NT2/D1 (cell line): ENCODE results near the gene MAD1L1.

Source experiments
- SUZ12 ChIP-seq: IDR thresholded peaks from 2 replicates; pipeline ENCODE4 v1.6.1; 2011; ENCODE audit not compliant: insufficient read length, insufficient read depth; ENCODE audit errors: extremely low read depth
- YY1 ChIP-seq: IDR thresholded peaks from 2 replicates; pipeline ENCODE4 v1.6.1; 2011; ENCODE audit not compliant: insufficient read length, insufficient read depth
- ZNF274 ChIP-seq: IDR thresholded peaks from 2 replicates; pipeline ENCODE4 v1.6.1; 2011; ENCODE audit warnings: mild to moderate bottlenecking, low read depth, low read length

GRCh38 chr7:1812509-1813393 is 420.0 kb downstream of the MAD1L1 start:
- TF ChIP-seq SUZ12, result no peak
- no peak for TF ChIP-seq YY1
- no peak for TF ChIP-seq ZNF274
